SJCRH30 (cell line): ENCODE results near the gene SPAST. TPM values are rescaled to one million over a fixed set of nuclear protein-coding genes. Genes with fewer than 3 reads are reported as not detected.
"Not testable (repeated sequence)": the region's sequence is repeated elsewhere in the genome, so short reads cannot be mapped to it uniquely, and the experiment has no call there.

ENCODE experiments used
- DNase-seq, 2 experiments: peaks; one replicate each; pipeline ENCODE4 v3.0.0-alpha.2; 2015 to 2020
- H3K27ac ChIP-seq: fragments of 250-450 bp; sonication (Bioruptor Pico); 2 replicates; pipeline ENCODE4 v1.5.1; 2020; ENCODE audit warnings: mild to moderate bottlenecking, moderate library complexity
- H3K27me3 ChIP-seq: fragments of 250-450 bp; sonication (Bioruptor Pico); 2 replicates; pipeline ENCODE4 v1.5.1; 2020; ENCODE audit warnings: mild to moderate bottlenecking, moderate library complexity
- H3K36me3 ChIP-seq: fragments of 250-450 bp; sonication (Bioruptor Pico); 2 replicates; pipeline ENCODE4 v1.5.1; 2020; ENCODE audit warnings: mild to moderate bottlenecking, moderate library complexity
- H3K4me1 ChIP-seq: fragments of 250-450 bp; sonication (Bioruptor Pico); 2 replicates; pipeline ENCODE4 v1.5.1; 2020; ENCODE audit warnings: mild to moderate bottlenecking, moderate library complexity
- H3K4me3 ChIP-seq: fragments of 250-450 bp; sonication (Bioruptor Pico); 2 replicates; pipeline ENCODE4 v1.5.1; 2020; ENCODE audit warnings: mild to moderate bottlenecking, moderate library complexity
- H3K9me3 ChIP-seq: fragments of 250-450 bp; sonication (Bioruptor Pico); replicated peaks from 2 replicates; pipeline ENCODE4 v1.5.1; 2020; ENCODE audit warnings: mild to moderate bottlenecking, moderate library complexity
- total RNA-seq: library from RNA; depleted of rRNA; stranded (reverse); fragments of >200 nt; shearing (Covaris generic); gene quantifications from 2 replicates; pipeline ENCODE4 v1.2.3, GENCODE V29; 2014; rRNA removed

Gene SPAST
- total RNA-seq, 1 experiment from 2014 or later = 41.0 TPM

- Histone ChIP-seq H3K27ac (peak overlapping the region; percentile 61), H3K36me3 (no peaks in the 10 kb centered on the region; the same call in 1 of the 2 replicates), H3K9me3 (no peaks in the 10 kb centered on the region), H3K4me1 (no peaks in the 10 kb centered on the region), H3K4me3 (peak overlapping the region; percentile 76), H3K27me3 (no peaks in the 10 kb centered on the region)
- DNase-seq = no peak
Measured at GRCh38 chr2:32166115-32166574, 102.8 kb downstream of the SPAST start.

DNA sequence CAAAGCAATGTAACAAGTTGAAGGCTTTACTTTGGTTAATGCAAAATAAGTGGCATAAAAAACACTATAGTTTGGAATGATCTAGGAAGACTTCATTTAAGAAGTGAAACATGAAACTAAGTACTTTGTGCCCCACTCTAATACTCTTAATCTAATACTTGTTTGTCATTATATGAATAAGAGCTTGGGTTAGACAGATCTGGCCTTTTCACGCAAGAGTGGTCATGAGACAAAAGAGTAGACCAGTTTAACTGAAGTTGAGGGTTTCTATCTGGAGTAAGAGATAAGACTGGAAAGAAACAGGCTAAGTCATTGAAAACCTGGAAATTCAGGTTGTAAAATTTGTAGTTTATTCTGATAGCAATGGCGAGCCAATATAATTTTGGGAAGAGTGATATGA, 105.2 kb downstream of the SPAST start:
- H3K36me3 ChIP-seq = peaks cover 2% of the 10 kb centered on the region; the same call in 1 of the 2 replicates
- H3K4me1 ChIP-seq = no peaks in the 10 kb centered on the region
- DNase-seq = no peak
- H3K9me3 ChIP-seq = no peaks in the 10 kb centered on the region
- no peak overlapping the region for H3K4me3 ChIP-seq
- H3K27me3 ChIP-seq = no peaks in the 10 kb centered on the region
- no peak overlapping the region for H3K27ac ChIP-seq

DNA sequence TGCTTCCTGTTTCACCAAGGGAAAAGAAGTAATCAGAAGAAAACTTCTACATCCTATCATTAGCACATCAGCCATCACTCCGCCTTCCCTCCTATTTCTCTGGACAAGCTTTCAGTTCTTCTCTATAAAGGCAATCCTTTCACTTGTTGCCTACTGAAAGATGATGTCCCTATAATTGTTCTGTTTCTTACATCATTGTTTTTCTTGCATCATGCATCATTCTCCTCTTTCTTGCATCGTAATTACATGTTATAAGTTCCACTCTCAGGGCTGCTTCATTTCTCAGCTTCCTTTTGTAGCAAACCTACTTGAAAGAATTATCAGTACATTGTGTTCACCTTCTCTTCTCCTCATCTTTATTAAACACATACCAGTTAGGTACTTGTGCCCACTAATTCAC, 109.5 kb downstream of the SPAST start:
- Histone ChIP-seq H3K27me3 (no peaks in the 10 kb centered on the region), H3K27ac (no peak overlapping the region), H3K36me3 (peaks cover 31% of the 10 kb centered on the region), H3K4me3 (no peak overlapping the region), H3K9me3 (no peaks in the 10 kb centered on the region), H3K4me1 (no peaks in the 10 kb centered on the region)
- no peak for DNase-seq

DNA sequence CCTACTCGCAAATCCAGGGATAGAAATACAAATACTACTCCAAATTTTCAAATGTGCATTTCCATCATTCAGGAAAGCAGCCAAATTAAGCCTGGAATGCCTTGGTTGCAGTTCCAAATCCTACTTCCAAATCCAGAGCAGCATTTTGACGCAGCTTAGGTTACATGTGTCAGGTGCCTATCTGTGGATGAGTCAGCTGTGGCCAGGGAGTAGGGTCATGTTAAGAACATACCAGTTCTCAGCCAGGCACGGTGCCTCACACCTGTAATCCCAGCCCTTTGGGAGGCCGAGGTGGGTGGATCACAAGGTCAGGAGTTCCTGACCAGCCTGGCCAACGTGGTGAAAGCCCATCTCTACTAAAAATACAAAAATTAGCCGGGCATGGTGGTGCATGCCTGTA, 119.3 kb downstream of the SPAST start:
- H3K9me3 ChIP-seq = no peaks in the 10 kb centered on the region
- H3K27ac ChIP-seq = no peak overlapping the region
- no peak overlapping the region for H3K4me3 ChIP-seq
- no peak for DNase-seq
- no peaks in the 10 kb centered on the region for H3K27me3 ChIP-seq
- peaks cover 52% of the 10 kb centered on the region for H3K36me3 ChIP-seq
- no peaks in the 10 kb centered on the region for H3K4me1 ChIP-seq

GRCh38 chr2:32189011-32189410, 125.7 kb downstream of the SPAST start:
- H3K9me3 ChIP-seq = no peaks in the 10 kb centered on the region
- peaks cover 5% of the 10 kb centered on the region for H3K4me1 ChIP-seq
- no peak for DNase-seq
- H3K36me3 ChIP-seq = peaks cover 41% of the 10 kb centered on the region
- no peak overlapping the region for H3K4me3 ChIP-seq
- no peak overlapping the region for H3K27ac ChIP-seq
- no peaks in the 10 kb centered on the region for H3K27me3 ChIP-seq

- Histone ChIP-seq H3K27me3 (no peaks in the 10 kb centered on the region), H3K36me3 (peaks cover 35% of the 10 kb centered on the region), H3K4me3 (no peak overlapping the region), H3K9me3 (no peaks in the 10 kb centered on the region), H3K27ac (no peak overlapping the region), H3K4me1 (peaks cover 5% of the 10 kb centered on the region)
- no peak for DNase-seq
Measured at GRCh38 chr2:32192418-32192817, 129.1 kb downstream of the SPAST start.

DNA sequence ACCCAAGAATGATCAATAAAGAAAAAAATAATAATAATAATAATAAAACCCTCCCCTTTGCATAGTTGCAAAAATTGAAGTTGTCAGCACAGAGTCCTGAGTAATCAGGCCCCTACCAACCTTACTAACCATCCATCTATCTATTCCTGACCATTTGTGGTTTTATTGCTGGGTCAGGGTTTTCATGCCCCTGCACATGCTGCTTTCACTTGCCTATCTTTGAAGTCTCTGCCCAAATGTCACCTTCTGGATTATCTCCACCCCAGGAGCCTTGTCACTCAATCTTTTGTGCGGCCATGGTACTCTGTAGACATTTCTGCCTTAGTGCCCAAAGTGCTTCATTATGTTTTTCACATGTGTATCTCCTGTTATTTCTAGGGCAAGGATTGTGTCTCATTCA, 137.5 kb downstream of the SPAST start:
- Histone ChIP-seq H3K4me1 (no peaks in the 10 kb centered on the region), H3K36me3 (peaks cover 53% of the 10 kb centered on the region), H3K4me3 (no peak overlapping the region), H3K9me3 (no peaks in the 10 kb centered on the region), H3K27ac (no peak overlapping the region), H3K27me3 (no peaks in the 10 kb centered on the region)
- no peak for DNase-seq

- H3K4me1 ChIP-seq, H3K27me3 ChIP-seq, H3K27ac ChIP-seq, H3K9me3 ChIP-seq, H3K4me3 ChIP-seq: not testable (repeated sequence)
- peak in 1 of 2 experiments; percentile 26 for DNase-seq
- H3K36me3 ChIP-seq = peaks cover 39% of the 10 kb centered on the region
Measured at GRCh38 chr2:32203428-32203827, 140.1 kb downstream of the SPAST start.

Other genes with a start within 250 kb of the SPAST start
- 70.3 and 78.1 TPM in 2 replicates for gene MEMO1, start 52.5 kb upstream of the SPAST start, total RNA-seq
- gene DPY30, start 23.8 kb upstream of the SPAST start, total RNA-seq = 131 and 148 TPM in 2 replicates
- gene SLC30A6, start 102.3 kb downstream of the SPAST start, total RNA-seq = 47.6 and 49.8 TPM in 2 replicates
- gene NLRC4, start 201.3 kb downstream of the SPAST start, total RNA-seq = 0.05 TPM in 1 of 2 replicates, not detected in the other
- 52.8 and 65.8 TPM in 2 replicates for gene YIPF4, start 214.3 kb downstream of the SPAST start, total RNA-seq